GM12891 (cell line): Measurements from ENCODE around the gene PCBP3.

Experiments
- DNase-seq: peaks from one replicate; pipeline ENCODE4 v3.0.0; 2011; ENCODE audit warnings: low spot score; ENCODE audit not compliant: insufficient read length
- FAIRE-seq: peaks from 2 replicates; lab custom pipeline; 2011; peaks lifted over from hg19 to GRCh38; lab: Jason Lieb, UNC
- PAX5 ChIP-seq: IDR thresholded peaks from 2 replicates; pipeline ENCODE4 v1.6.1; 2011; ENCODE audit warnings: low read length, moderate library complexity, mild to moderate bottlenecking; ENCODE audit not compliant: insufficient read depth, severe bottlenecking
- POLR2A ChIP-seq: IDR thresholded peaks from 2 replicates; pipeline ENCODE4 v1.6.1; 2011; ENCODE audit warnings: low read depth, low read length, control low read depth
- POLR2AphosphoS5 ChIP-seq: IDR thresholded peaks from 2 replicates; pipeline ENCODE4 v1.6.1; 2011; ENCODE audit warnings: low read depth, low read length, control low read depth
- POU2F2 ChIP-seq: IDR thresholded peaks from 2 replicates; pipeline ENCODE4 v1.6.1; 2011; ENCODE audit warnings: low read depth, mild to moderate bottlenecking, control low read depth, low read length, moderate library complexity
- SPI1 ChIP-seq: IDR thresholded peaks from 2 replicates; pipeline ENCODE4 v1.6.1; 2011; ENCODE audit warnings: low read depth, low read length, control low read depth
- TAF1 ChIP-seq: IDR thresholded peaks from 2 replicates; pipeline ENCODE4 v1.6.1; 2011; ENCODE audit warnings: low read depth, low read length, control low read depth

The PCBP3 gene

GRCh38 chr21:45908536-45909237 lies 265.2 kb downstream of the PCBP3 start:
- DNase-seq (no peak), FAIRE-seq (no peak)
- TF ChIP-seq POLR2AphosphoS5 (no peak), POLR2A (no peak), SPI1 (no peak), POU2F2 (no peak)

DNA sequence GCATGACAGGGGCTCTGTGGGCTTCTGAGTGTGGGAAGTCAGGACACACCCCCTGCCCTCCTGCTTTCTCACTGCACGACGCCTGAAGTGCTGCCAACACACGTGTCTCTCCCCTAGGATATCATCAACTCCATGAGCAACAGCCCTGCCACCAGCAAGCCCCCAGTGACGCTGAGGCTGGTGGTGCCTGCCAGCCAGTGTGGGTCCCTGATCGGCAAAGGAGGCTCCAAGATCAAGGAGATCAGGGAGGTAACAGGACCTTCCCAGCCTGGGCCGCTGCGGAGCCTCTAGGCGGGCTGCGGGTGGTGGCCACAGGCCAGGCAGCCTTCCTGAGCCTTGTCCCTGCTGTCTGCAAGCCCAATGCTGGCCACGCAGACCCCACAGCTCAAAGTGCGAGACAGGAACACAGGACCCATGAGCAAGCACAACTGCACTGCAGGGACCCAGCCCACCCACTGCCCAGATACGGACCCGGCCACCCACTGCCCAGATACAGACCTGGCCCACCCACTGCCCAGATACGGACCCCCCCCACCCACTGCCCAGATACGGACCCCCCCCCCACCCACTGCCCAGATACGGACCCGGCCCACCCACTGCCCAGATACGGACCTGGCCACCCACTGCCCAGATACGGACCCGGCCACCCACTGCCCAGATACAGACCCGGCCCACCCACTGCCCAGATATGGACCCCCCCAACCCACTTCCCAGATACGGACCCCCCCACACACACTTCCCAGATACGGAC lies 265.9 kb downstream of the PCBP3 start:
- DNase-seq (no peak), FAIRE-seq (no peak)
- no peak for TF ChIP-seq PAX5
- no peak for TF ChIP-seq TAF1

DNA sequence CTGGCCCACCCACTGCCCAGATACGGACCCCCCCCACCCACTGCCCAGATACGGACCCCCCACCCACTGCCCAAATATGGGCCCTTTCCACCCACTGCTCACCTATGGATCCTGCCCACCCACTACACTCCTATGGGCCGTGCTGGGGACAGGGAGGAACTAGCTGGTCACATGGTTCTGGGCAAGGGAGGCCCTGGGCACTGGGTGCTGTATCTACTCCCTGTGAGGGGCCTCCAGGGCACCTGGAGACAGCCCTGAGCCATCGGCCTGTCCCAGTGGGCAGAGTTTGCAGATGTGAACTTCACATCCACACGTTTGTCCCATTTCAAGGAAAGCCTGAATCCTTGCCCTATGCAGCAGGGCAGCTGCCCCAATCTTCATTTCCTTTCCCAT lies 266.6 kb downstream of the PCBP3 start:
- FAIRE-seq = no peak
- TF ChIP-seq POLR2A (no peak), POLR2AphosphoS5 (no peak), TAF1 (no peak), SPI1 (no peak), POU2F2 (no peak), PAX5 (no peak)
- no peak for DNase-seq

DNA sequence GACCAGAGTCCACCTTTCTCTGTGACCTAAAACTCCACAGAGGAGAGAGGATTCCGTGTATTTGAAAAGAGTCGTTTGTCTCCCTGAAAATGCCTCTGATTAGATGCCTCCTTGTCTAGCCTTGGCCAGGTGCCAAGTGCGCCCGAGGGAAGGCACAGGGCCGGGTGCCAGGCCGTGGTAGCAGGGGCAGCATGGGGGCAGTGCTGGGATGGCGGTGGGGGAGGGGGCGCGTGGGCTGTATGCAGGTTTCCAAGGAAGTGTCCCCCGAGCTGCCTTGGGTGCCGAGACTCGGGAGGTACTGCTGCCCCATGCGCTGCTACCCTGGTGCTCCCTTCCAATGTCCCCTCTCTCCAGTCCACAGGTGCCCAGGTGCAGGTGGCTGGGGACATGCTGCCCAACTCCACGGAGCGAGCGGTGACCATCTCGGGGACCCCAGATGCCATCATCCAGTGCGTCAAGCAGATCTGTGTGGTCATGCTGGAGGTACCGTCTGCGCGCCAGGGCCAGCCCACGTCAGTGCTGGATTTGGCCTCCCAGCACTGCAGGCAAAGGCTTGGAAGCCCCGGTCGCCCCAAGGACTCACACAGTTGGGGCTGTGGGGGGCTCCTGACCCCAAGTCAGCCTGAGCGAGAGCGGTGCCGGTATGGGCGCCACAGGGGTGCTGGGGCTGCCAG lies 267.2 kb downstream of the PCBP3 start:
- FAIRE-seq (no peak), DNase-seq (no peak)
- TF ChIP-seq POU2F2 (no peak), SPI1 (no peak), TAF1 (no peak)

GRCh38 chr21:45911806-45912325 lies 268.3 kb downstream of the PCBP3 start:
- no peak for FAIRE-seq
- TF ChIP-seq POU2F2 = no peak
- no peak for TF ChIP-seq PAX5
- no peak for TF ChIP-seq TAF1
- TF ChIP-seq POLR2AphosphoS5 = no peak
- no peak for TF ChIP-seq POLR2A
- TF ChIP-seq SPI1 = no peak
- DNase-seq = no peak

DNA sequence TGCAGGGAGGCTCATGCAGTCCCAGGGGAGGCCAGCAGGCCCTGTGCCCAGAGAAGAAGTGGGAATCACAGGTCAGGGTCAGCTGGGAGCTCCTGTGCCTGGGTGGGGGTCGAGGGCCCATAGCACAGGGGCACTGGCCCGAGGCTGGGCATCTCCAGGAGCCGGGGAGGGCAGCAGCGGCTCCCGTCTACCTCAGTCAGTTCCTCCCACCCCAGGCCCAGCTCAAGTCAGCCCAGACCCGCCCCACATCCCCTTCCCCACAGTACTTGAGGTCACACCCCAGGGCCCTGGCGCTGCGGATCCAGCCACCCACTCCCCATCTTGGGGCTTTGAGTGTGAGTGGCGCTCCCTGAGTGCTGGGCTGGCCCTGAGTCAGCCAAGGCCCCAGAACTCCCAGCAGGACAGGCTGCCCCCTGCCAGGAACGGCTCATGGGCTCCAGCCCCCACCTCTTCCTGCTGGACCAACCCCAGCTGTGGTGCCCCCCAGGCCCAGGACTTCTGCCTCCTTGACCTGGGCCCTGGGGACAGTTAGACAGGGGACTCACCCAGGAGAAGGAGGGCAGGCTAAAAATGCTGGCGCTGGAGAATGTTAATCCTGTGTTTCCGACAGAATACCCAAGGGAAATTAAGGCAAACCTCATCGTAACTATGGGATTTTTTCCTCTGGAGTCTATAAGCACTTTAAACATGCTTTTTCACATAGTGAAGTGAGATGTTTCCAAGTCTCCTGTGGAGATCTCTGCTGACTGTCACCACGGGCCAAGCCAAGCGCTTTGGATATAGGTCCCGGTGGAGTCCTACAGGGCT lies 269.3 kb downstream of the PCBP3 start:
- FAIRE-seq = no peak
- TF ChIP-seq POLR2AphosphoS5 (no peak), TAF1 (no peak), POLR2A (no peak), SPI1 (no peak), POU2F2 (no peak), PAX5 (no peak)
- no peak for DNase-seq

DNA sequence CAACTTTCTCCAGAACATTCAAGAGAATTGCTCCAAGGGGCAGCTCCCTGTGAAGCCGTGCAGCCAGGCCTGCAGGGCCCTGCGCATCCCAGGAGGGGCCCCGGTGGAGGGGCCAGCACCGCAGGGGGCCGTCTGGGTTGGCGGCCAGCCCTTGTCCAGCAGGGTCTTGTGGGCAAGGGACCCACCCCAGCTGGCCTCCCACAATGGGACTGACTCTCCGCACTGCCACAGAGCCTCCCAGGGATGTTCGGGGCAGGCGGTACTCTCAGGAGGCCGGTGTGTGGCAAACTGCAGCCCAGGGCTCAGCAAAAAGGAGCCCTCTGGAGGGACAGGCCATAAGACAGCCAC lies 269.9 kb downstream of the PCBP3 start:
- DNase-seq = no peak
- no peak for TF ChIP-seq PAX5
- TF ChIP-seq TAF1 = no peak
- TF ChIP-seq POLR2A = no peak
- no peak for TF ChIP-seq POLR2AphosphoS5
- TF ChIP-seq POU2F2 = no peak
- no peak for TF ChIP-seq SPI1
- FAIRE-seq = no peak

DNA sequence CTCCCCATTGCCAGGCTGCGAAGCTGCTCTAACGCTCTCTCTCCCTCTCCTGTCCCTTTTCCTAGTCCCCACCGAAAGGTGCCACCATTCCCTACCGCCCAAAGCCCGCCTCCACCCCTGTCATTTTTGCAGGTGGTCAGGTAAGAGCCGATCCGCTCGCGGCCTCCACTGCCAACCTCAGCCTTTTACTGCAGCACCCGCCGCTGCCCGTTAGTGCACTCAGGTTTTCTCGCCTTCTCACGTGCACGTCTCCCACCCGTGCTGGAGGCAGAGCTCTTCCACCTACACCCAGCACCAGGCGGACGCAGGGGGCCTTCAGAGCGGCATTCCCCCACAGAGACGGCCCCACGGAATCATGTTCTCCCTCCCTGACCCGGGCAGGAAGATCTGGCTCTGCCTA lies 270.4 kb downstream of the PCBP3 start:
- DNase-seq = no peak
- FAIRE-seq = no peak
- TF ChIP-seq POLR2AphosphoS5 = no peak
- TF ChIP-seq POLR2A = no peak
- TF ChIP-seq SPI1 = no peak
- no peak for TF ChIP-seq POU2F2
- TF ChIP-seq TAF1 = no peak
- no peak for TF ChIP-seq PAX5

DNA sequence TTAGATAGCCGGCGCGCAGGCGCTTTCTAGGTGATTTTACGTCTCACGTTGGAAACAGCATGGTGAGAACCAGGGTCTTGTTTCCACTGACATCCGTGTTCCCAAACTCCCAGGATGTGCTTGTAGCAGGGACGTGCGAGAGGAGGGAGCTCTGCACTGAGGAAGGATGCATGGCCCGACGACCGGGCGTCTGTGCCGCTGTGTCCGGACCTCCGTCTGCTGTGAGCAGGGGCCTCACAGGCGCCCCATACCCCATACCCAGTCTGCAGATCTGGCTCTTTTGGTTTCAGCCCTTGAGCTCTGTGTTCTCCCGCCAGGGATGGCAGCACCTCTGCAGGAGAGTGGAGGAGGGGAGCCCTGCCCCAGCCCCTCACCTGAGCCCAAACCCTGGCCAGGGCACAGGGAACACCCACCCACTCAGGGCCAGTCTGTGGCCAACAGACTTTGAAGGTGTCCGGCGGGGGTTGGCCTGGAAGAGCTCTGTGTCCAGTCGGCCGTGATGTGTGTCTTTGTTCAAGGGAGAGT lies 270.9 kb downstream of the PCBP3 start:
- DNase-seq = no peak
- no peak for FAIRE-seq
- TF ChIP-seq POLR2AphosphoS5 (no peak), PAX5 (no peak), POU2F2 (no peak), SPI1 (no peak), TAF1 (no peak), POLR2A (no peak)
